ENCODE results near the gene HDAC1.

HDAC1 gene

DNA sequence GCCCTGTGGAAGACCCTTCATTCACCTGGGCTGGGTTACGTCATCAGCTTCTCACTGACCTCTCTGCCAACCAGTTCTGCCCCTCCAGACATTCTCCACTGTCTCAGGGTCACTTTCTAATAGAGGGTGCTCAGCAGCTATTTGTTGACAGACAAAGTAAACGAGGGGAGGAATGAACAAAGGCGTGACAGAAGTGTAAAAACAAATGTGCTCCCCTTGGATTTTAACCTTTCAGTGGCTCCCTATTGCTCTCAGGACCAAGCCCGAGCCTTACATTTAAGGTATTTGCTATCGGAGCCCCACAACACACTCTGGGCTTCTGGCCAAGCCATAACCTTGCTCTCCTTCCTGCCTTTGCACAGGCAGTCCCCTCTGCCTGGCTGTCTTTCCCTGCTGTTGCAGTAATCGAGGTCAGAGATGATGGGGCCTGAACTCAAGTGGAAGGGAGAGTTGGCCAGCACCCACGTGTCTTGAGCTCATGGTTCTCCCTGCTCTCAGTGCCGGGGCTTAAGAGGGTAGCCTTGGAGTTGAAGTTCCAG lies 53.5 kb downstream of the HDAC1 start:
- no peaks in the 10 kb centered on the region for H3K9me3 ChIP-seq (ENCODE audit: control insufficient read depth in 5 of 5, low read length in 5 of 5)
- peaks cover 0 to 39% (median 17%) of the 10 kb centered on the region in 5 donors for H3K4me1 ChIP-seq (ENCODE audit: control insufficient read depth in 5 of 5, insufficient read depth in 5 of 5, low read length in 5 of 5)
- no peak overlapping the region for H3K4me3 ChIP-seq (ENCODE audit: low read depth in 1 of 5, low read length in 5 of 5)
- H3K9ac ChIP-seq (ENCODE audit: low read length in 5 of 5): peak overlapping the region in 1 of 5 donors; percentile 13
- no peaks in the 10 kb centered on the region for H3K36me3 ChIP-seq (ENCODE audit: control insufficient read depth in 5 of 5, insufficient read depth in 5 of 5, low read length in 5 of 5)
- no peaks in the 10 kb centered on the region for H3K27me3 ChIP-seq (ENCODE audit: control insufficient read depth in 5 of 5, insufficient read depth in 4 of 5, low read length in 5 of 5)
- no peak overlapping the region for H3K27ac ChIP-seq (ENCODE audit: low read depth, low read length)

DNA sequence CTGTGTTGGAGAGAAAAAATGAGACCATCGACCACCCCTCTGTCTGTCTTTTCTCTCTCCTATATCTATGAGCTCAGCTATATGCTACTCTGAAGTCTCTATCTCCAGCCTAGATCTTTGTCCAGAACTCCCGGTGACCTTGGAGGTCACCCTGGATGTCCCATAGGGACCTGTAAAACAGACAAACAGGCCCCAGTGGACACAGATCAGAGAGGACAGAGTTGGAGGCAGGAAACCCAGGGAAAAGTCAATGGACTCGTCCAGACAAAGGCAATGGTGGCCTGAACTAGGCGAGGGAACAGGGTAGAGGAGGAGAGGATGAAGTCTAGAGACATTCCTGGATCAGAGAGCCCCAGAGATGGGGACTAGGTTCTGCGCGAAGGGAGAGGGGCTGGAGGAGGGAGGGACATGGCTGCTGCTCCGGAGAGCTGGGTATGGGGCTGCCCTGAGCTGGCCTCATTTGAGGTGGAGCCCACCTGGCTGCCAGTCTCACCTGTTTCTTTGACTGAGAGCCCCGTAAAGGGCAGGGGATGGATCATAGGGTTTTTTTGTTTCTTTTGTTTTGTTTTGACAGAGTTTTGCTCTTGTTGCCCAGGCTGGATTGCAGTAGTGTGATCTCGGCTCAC lies 54.8 kb downstream of the HDAC1 start:
- H3K27ac ChIP-seq (ENCODE audit: low read depth, low read length): no peak overlapping the region
- H3K4me1 ChIP-seq (ENCODE audit: control insufficient read depth in 5 of 5, insufficient read depth in 5 of 5, low read length in 5 of 5): peaks cover 0 to 45% (median 17%) of the 10 kb centered on the region in 5 donors
- no peak overlapping the region for H3K4me3 ChIP-seq (ENCODE audit: low read depth in 1 of 5, low read length in 5 of 5)
- H3K36me3 ChIP-seq (ENCODE audit: control insufficient read depth in 5 of 5, insufficient read depth in 5 of 5, low read length in 5 of 5): no peaks in the 10 kb centered on the region
- H3K27me3 ChIP-seq (ENCODE audit: control insufficient read depth in 5 of 5, insufficient read depth in 4 of 5, low read length in 5 of 5): no peaks in the 10 kb centered on the region
- H3K9ac ChIP-seq (ENCODE audit: low read length in 5 of 5): no peak overlapping the region
- H3K9me3 ChIP-seq (ENCODE audit: control insufficient read depth in 5 of 5, low read length in 5 of 5): no peaks in the 10 kb centered on the region

- H3K9me3 ChIP-seq (ENCODE audit: control insufficient read depth in 5 of 5, low read length in 5 of 5): no peaks in the 10 kb centered on the region
- H3K9ac ChIP-seq (ENCODE audit: low read length in 5 of 5): no peak overlapping the region
- no peaks in the 10 kb centered on the region for H3K27me3 ChIP-seq (ENCODE audit: control insufficient read depth in 5 of 5, insufficient read depth in 4 of 5, low read length in 5 of 5)
- H3K4me1 ChIP-seq (ENCODE audit: control insufficient read depth in 5 of 5, insufficient read depth in 5 of 5, low read length in 5 of 5): peaks cover 9 to 71% (median 43%) of the 10 kb centered on the region in 5 donors
- H3K36me3 ChIP-seq (ENCODE audit: control insufficient read depth in 5 of 5, insufficient read depth in 5 of 5, low read length in 5 of 5): peaks cover 0 to 2% (median 0%) of the 10 kb centered on the region in 5 donors
- H3K27ac ChIP-seq (ENCODE audit: low read depth, low read length): no peak overlapping the region
- H3K4me3 ChIP-seq (ENCODE audit: low read depth in 1 of 5, low read length in 5 of 5): no peak overlapping the region
These were observed 57.4 kb downstream of the HDAC1 start for GRCh38 chr1:32349211-32349708.

- Histone ChIP-seq H3K27me3 (ENCODE audit: control insufficient read depth in 5 of 5, insufficient read depth in 4 of 5, low read length in 5 of 5) (no peaks in the 10 kb centered on the region), H3K4me3 (ENCODE audit: low read depth in 1 of 5, low read length in 5 of 5) (peak overlapping the region; percentile 58 to 80 (median 69)), H3K27ac (ENCODE audit: low read depth, low read length) (peak overlapping the region; percentile 72), H3K4me1 (ENCODE audit: control insufficient read depth in 5 of 5, insufficient read depth in 5 of 5, low read length in 5 of 5) (peaks cover 9 to 63% (median 36%) of the 10 kb centered on the region in 5 donors), H3K36me3 (ENCODE audit: control insufficient read depth in 5 of 5, insufficient read depth in 5 of 5, low read length in 5 of 5) (peaks cover 0 to 9% (median 2%) of the 10 kb centered on the region in 5 donors), H3K9ac (ENCODE audit: low read length in 5 of 5) (no peak overlapping the region), H3K9me3 (ENCODE audit: control insufficient read depth in 5 of 5, low read length in 5 of 5) (no peaks in the 10 kb centered on the region)
These were observed 59.0 kb downstream of the HDAC1 start for GRCh38 chr1:32350785-32351398.

DNA sequence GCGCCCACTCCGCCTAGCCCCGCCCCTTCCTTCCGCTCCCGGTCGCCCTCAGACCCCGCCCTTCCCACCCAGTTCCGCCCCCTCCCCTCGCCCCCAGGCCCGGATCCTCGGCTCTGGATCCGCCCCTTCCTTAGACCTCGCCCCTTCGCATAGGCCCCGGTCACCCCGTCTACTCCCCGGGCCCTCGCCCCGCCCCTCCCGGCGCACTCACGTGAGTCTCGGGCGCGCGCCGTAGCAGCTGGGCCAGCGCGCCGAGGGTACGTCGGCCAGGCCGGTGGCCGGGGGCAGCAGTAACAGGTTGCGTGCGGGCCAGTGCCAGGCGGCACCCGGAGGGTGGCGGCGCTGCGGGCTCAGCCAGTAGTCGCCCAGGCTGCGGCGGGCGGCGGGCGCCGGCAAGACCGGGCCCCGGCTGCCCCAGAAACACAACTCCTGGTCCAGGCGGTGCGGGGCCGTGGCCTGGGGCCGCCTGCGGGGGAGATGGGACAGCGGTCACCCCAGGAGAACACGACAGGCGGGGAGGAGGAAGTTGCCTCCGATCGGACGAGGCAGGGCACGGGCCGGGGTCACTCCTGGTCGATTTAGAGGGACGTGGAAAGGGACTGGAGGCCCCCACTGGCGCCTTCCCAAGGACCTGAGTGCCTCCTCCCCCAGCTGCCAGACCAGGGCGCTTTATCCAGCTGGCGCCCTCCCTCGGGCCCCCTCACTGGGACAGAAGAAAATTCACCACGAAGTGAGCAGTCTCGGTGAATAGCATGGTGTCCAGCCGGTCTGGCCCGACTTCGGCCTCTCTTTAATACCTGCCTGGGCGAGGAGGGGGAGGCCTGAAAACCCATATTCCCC lies 59.7 kb downstream of the HDAC1 start:
- H3K4me3 ChIP-seq (ENCODE audit: low read depth in 1 of 5, low read length in 5 of 5): peak overlapping the region; percentile 59 to 80 (median 72)
- H3K9ac ChIP-seq (ENCODE audit: low read length in 5 of 5): peak overlapping the region in 4 of 5 donors; percentile 79 to 85 (median 82)

DNA sequence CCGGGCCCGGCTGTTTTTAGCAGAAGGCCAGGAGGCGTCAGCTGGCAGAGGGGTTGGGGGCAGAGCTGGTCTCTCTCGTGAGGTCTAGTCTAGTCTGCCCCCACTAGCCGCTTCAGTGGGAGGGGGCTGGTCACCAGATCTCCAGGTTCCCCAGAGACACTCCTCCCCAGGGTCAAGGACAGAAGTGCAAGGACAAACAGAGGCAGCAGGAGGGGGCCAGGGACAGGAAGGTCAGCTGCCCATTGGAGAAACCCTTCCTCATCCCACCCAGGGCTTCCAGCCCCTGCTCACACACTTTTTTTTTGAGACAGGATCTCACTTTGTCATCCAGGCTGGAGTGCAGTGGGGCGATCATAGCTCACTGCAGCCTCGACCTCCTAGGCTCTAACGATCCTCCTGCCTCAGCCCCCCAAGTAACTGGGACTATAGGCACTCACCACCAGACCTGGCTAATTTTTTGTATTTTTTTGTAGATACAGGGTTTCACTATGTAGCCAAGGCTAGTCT lies 60.4 kb downstream of the HDAC1 start:
- no peaks in the 10 kb centered on the region for H3K27me3 ChIP-seq (ENCODE audit: control insufficient read depth in 5 of 5, insufficient read depth in 4 of 5, low read length in 5 of 5)
- H3K36me3 ChIP-seq (ENCODE audit: control insufficient read depth in 5 of 5, insufficient read depth in 5 of 5, low read length in 5 of 5): peaks cover 0 to 9% (median 2%) of the 10 kb centered on the region in 5 donors
- peaks cover 9 to 57% (median 36%) of the 10 kb centered on the region in 5 donors for H3K4me1 ChIP-seq (ENCODE audit: control insufficient read depth in 5 of 5, insufficient read depth in 5 of 5, low read length in 5 of 5)
- H3K27ac ChIP-seq (ENCODE audit: low read depth, low read length): peak overlapping the region; percentile 72
- H3K9ac ChIP-seq (ENCODE audit: low read length in 5 of 5): peak overlapping the region in 4 of 5 donors; percentile 79 to 85 (median 82)
- H3K9me3 ChIP-seq (ENCODE audit: control insufficient read depth in 5 of 5, low read length in 5 of 5): no peaks in the 10 kb centered on the region
- peak overlapping the region; percentile 59 to 80 (median 72) for H3K4me3 ChIP-seq (ENCODE audit: low read depth in 1 of 5, low read length in 5 of 5)

More for the DNA sequence above, 59.7 kb downstream of the HDAC1 start:
- Histone ChIP-seq H3K4me1 (ENCODE audit: control insufficient read depth in 5 of 5, insufficient read depth in 5 of 5, low read length in 5 of 5) (peaks cover 9 to 57% (median 36%) of the 10 kb centered on the region in 5 donors), H3K9me3 (ENCODE audit: control insufficient read depth in 5 of 5, low read length in 5 of 5) (no peaks in the 10 kb centered on the region), H3K27ac (ENCODE audit: low read depth, low read length) (peak overlapping the region; percentile 72), H3K27me3 (ENCODE audit: control insufficient read depth in 5 of 5, insufficient read depth in 4 of 5, low read length in 5 of 5) (no peaks in the 10 kb centered on the region), H3K36me3 (ENCODE audit: control insufficient read depth in 5 of 5, insufficient read depth in 5 of 5, low read length in 5 of 5) (peaks cover 0 to 9% (median 2%) of the 10 kb centered on the region in 5 donors)

DNA sequence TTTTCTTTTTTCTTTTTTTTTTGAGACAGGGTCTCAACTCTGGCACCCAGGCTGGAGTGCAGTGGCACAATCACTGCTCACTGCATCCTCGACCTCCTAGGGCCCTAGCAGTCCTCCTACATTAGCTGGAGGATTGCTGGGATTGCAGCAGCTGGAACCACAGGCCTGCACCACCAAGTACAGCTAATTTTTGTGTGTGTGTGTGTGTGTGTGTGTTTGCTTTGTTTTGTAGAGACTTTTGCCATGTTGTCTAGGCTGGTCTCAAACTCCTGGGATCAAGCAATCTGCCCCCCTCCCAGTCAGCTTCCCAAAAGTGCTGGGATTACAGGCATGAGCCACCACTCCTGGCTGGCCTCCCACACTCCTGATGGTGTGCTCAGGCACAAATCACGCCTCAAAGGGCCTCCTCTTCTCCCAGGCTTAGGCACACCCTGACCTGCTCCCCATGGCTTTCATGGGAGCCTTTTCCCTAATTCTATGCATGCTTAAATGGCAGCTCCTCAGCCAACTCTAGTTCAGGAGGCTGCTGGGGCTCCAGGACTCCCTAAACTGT lies 61.0 kb downstream of the HDAC1 start:
- Histone ChIP-seq H3K36me3 (ENCODE audit: control insufficient read depth in 5 of 5, insufficient read depth in 5 of 5, low read length in 5 of 5) (peaks cover 0 to 9% (median 2%) of the 10 kb centered on the region in 5 donors), H3K4me3 (ENCODE audit: low read depth in 1 of 5, low read length in 5 of 5) (peak overlapping the region in 1 of 5 donors; percentile 59), H3K27me3 (ENCODE audit: control insufficient read depth in 5 of 5, insufficient read depth in 4 of 5, low read length in 5 of 5) (no peaks in the 10 kb centered on the region), H3K4me1 (ENCODE audit: control insufficient read depth in 5 of 5, insufficient read depth in 5 of 5, low read length in 5 of 5) (peaks cover 9 to 57% (median 36%) of the 10 kb centered on the region in 5 donors), H3K27ac (ENCODE audit: low read depth, low read length) (peak overlapping the region; percentile 72), H3K9ac (ENCODE audit: low read length in 5 of 5) (peak overlapping the region in 1 of 5 donors; percentile 85), H3K9me3 (ENCODE audit: control insufficient read depth in 5 of 5, low read length in 5 of 5) (no peaks in the 10 kb centered on the region)

GRCh38 chr1:32353431-32353830 lies 61.5 kb downstream of the HDAC1 start:
- H3K9ac ChIP-seq (ENCODE audit: low read length in 5 of 5): no peak overlapping the region
- no peak overlapping the region for H3K27ac ChIP-seq (ENCODE audit: low read depth, low read length)
- H3K4me1 ChIP-seq (ENCODE audit: control insufficient read depth in 5 of 5, insufficient read depth in 5 of 5, low read length in 5 of 5): peaks cover 9 to 52% (median 36%) of the 10 kb centered on the region in 5 donors
- H3K27me3 ChIP-seq (ENCODE audit: control insufficient read depth in 5 of 5, insufficient read depth in 4 of 5, low read length in 5 of 5): no peaks in the 10 kb centered on the region
- H3K4me3 ChIP-seq (ENCODE audit: low read depth in 1 of 5, low read length in 5 of 5): no peak overlapping the region
- H3K36me3 ChIP-seq (ENCODE audit: control insufficient read depth in 5 of 5, insufficient read depth in 5 of 5, low read length in 5 of 5): peaks cover 0 to 12% (median 2%) of the 10 kb centered on the region in 5 donors
- no peaks in the 10 kb centered on the region for H3K9me3 ChIP-seq (ENCODE audit: control insufficient read depth in 5 of 5, low read length in 5 of 5)

DNA sequence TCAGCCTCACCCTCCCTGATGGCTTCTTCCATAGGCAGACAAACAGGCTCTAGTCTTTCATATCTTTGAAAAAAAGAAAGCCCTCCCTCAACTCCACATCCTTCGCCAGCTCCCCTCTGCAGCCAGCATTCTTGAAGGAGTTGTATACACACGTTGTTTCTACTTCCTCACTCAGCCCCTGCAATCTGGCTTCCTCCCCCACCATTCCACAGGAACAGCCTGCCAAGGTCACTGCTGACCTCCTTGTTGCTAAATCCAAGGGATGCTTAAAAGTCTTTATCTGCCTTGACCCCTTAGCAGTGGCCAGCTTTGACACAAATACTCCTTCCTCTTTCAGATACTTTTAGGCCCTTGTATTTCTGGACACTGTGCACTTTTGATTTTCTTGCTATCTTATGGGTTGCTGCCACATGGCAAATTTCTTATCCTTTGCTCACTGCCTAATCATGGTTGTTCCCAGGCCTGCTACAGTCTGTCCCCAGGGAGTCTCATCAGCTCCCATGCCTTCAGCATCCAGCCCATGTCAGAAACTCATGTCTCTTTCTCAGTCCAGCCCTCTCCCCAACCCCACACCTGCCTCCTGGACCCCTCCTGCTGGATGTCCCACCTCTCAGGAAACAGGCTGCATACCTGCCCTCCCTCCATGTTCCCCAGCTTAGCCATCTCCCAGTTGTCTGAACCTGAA lies 62.1 kb downstream of the HDAC1 start:
- Histone ChIP-seq H3K9ac (ENCODE audit: low read length in 5 of 5) (no peak overlapping the region), H3K36me3 (ENCODE audit: control insufficient read depth in 5 of 5, insufficient read depth in 5 of 5, low read length in 5 of 5) (peaks cover 0 to 12% (median 2%) of the 10 kb centered on the region in 5 donors), H3K4me1 (ENCODE audit: control insufficient read depth in 5 of 5, insufficient read depth in 5 of 5, low read length in 5 of 5) (peaks cover 9 to 46% (median 35%) of the 10 kb centered on the region in 5 donors), H3K27me3 (ENCODE audit: control insufficient read depth in 5 of 5, insufficient read depth in 4 of 5, low read length in 5 of 5) (no peaks in the 10 kb centered on the region), H3K4me3 (ENCODE audit: low read depth in 1 of 5, low read length in 5 of 5) (no peak overlapping the region), H3K9me3 (ENCODE audit: control insufficient read depth in 5 of 5, low read length in 5 of 5) (no peaks in the 10 kb centered on the region), H3K27ac (ENCODE audit: low read depth, low read length) (no peak overlapping the region)

Data from subcutaneous abdominal adipose tissue (tissue), 5 donors.